GM18526 (cell line): ENCODE data around the gene FAM124B.

ENCODE experiments used
- POLR2A ChIP-seq: IDR thresholded peaks from 3 replicates; pipeline ENCODE4 v1.6.1; 2011; ENCODE audit not compliant: insufficient read length; ENCODE audit errors: extremely low read depth

Gene FAM124B, protein sequence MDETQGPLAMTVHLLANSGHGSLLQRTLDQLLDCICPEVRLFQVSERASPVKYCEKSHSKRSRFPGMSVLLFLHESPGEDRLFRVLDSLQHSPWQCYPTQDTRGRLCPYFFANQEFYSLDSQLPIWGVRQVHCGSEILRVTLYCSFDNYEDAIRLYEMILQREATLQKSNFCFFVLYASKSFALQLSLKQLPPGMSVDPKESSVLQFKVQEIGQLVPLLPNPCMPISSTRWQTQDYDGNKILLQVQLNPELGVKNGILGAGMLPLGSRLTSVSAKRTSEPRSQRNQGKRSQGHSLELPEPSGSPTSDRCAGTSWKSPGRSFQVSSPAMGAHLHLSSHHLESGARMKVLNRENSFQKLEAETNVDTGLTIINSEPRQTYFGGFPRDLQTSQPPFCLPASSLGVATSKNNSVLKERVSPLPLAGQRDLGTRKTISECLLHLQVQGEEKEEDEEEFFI

DNA sequence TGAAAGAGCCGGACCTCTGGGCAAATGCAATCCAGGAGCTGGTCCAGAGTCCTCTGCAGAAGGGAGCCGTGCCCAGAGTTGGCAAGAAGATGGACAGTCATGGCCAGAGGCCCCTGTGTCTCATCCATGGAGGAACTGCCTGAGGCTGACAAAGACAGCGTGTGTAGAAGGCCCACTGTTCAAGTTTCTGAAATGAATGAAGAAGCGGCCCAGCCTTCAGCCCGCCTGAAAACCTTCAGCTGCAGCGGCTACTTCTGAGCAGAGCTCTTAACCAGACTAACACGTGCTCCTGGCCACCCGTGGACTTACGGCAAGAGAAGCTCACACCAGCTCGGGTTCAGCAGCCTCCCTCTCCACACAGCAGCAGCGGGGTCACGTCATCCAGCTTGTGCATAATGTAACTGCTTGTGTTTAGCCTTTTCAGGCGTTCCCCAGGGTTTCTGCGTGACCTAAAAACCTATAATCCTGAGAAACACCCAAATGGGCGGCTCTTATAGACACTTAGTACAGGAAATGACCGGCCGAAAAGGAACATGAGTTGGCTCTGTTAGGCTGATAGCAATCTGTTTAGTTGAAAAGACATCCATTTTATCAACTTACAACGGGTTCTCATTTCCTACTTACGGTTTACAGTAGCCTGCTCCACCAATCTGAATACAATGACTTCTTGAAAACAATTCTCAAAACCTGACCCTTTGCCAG, at the start of gene FAM124B:
Gene FAM124B (minus strand): TSS at position 467 of the 702 bp plus-strand sequence. CDS start 339 bp downstream, at position 128.
- no peak for TF ChIP-seq POLR2A

DNA sequence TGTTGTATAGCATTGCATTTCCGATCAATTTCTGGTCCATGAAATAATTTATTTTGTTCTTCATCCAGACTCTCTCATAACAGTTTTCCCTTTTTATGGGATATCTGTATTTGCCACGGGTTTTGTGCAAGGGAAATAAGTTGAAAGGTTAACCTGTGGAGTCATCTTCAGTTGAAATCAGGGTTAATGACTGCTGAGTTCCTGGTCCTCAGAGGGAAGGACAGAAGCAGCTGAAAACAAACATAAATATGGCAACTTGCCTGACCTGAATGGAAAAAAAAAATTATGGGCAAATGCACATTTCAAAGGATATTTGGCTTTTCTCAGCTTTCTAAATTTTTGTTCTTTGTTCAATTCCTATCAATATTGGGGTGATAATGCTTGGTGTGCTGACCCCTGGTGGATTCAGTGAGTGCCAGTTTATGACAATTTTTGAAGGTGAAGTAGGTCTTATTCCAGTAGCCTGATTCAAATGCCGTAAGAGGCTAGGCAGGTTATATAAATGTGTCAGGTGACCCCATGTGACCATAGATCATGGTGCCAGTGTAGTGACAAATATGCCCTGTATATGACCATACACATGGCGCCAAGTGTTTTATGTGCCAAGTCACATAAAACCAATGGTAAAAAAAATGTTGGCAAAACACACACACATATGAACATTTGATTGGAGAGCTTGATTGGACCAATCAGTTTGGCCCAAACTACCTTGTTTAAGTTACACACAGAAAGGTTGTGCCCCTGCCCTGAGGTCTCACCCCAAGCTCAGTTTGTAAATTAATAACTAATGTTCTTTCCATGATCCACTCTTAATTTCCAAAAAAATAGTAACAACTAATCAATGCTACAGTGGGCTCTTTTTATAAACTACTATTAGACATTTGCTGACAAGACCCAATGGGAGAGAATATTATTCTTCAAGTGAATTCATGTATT, 47.6 kb upstream of the FAM124B start:
- no peak for TF ChIP-seq POLR2A

DNA sequence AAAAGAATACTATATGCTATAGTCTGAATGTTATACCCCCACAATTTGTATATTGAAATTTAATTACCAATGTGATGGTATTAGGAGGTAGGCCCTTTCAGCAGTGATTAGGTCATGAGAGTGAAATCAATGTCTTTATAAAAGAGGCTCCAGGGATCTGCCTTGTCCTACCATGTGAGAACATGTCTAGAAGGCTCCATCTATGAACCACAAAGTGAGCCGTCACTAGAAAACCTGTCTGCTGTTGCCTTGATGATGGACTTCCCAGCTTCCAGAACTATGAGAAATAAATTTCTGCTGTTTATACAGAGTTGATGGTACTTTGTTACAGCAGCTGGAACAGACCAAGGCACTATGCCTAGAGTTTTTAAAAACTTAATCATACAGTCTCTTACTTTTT, 46.3 kb upstream of the FAM124B start:
- no peak for TF ChIP-seq POLR2A

DNA sequence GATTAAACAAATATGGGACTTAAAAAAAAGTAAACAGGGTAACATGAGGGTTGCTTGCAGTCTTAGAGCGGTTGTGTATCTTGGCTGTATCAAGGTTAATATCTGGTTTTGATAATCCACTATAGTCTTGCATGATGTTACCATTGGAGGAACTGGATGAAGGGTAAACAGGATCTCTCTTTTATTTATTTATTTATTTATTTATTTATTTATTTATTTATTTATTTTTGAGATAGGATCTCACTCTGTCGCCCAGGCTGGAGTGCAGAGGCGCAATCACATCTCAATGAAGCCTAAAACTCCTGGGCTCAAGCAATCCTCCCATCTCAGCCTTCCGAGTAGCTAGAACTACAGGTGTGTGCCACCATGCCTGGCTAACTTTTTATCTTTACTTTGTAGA, 42.9 kb upstream of the FAM124B start:
- TF ChIP-seq POLR2A = no peak

DNA sequence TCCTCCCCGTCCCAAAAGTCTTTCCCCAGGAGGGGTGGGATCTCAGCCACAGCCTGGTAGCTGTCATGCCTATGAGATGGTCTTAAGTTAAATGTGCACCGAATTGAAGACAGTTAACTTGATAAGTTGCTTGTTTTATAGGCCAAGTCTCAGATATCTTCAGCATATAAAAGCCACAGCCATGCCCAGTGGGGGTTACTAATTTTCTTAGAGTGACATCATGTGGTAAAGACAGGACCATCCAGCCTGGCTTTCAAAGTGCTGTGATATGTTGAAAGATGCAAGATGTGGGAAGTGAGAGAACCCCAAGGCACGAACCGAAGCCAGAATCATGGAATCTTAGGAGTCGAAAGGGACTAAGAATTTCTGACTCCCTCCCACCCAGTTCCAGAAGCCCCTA, 42.1 kb upstream of the FAM124B start:
- TF ChIP-seq POLR2A = no peak

DNA sequence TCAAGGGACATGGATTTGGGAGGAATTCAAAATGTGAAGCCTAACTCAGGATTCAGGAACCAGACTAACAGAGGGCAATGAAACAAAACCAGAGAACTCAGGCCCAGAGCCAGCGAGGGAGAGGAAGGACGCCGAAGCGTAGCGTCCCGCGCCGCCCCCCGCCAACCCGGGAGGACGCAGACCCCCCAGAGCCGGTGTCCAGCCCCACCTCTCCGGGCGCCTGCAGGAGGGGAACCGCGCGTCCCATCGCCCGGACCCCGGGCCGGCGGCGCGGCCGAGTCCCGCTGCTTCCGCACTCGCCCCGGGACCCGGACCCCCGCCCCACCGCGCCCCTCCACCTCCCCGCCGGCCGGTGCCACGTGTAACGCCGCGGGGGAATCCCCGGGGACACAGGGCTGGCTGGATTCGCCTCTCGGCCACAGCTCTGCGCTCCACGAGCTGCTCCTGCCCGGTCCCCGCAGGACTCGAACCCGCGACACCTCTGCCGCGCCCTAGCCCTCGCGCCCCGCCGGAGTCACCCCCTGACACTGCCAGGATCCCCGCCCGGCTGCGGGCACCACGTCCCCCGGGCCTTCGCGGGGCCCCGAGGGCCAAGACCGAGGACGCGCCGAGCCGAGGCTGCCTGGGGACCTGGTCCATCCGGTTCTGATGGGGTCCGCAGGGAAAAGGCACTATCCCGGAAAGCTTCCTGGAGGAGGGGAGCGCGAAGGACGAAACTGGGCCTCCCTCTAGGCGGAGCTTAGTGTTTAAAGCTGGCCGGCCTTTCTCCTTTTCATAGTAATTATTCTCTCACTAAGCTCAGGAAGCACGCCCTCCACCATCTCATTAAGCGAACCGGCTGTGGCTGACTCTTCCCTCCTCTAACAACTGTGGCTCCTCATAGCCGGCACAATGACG, 40.4 kb upstream of the FAM124B start:
- TF ChIP-seq POLR2A = no peak

DNA sequence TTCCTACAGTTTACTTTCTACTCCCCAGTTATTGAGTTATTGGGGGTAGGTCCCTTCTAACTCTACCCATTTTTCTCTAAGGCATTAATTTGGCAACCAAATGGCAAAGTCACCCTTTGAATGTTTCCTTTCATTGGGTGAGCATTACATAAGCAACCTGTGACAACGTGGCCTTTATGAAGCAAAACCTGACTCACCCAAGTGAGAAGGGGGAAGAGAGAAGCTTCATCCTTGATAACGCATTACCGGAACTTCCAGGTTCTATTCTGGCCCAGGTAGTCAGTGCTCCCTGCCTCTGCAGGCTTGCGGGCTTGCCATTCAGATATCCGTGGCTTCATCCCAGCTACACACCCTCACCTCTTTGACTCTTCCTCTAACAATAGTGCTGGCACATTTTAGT, 39.1 kb upstream of the FAM124B start:
- no peak for TF ChIP-seq POLR2A

DNA sequence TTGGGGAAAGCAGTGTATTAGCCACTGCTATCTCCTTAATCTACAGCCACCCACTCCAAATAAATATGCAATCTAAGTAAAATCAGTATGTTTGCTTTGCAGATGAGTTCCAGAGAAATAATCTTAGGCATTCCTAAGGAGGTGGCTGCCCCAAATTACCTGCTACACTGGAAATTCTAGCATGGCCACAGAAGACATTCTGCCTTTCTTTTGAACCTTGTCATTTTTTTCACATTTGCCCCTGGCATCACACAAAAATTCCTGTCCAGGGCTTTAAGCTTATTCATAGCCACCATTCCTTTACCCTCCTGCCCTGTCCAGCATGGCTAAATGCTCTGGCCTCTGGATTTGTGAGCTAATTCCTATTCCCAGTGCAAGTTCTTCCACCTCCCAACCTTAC, 36.8 kb upstream of the FAM124B start:
- TF ChIP-seq POLR2A = no peak

DNA sequence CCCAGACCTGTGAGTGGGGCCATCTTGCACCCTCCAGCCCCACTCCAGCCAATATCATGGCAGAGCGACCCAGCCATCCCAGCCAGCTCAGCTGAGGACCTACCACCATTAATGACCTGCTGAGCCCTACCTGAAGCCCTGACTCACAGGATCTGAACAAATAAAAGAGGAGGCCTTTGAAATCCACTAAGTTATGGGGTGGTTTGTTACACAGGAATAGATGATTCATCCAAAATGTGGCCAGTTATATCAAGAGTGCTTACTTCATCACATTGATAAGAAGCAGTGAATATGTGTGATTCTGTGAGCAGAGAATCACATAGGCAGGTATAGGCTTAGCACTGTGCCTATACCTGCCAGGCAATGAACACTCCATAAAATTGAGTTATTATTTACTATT, 34.7 kb upstream of the FAM124B start:
- no peak for TF ChIP-seq POLR2A

DNA sequence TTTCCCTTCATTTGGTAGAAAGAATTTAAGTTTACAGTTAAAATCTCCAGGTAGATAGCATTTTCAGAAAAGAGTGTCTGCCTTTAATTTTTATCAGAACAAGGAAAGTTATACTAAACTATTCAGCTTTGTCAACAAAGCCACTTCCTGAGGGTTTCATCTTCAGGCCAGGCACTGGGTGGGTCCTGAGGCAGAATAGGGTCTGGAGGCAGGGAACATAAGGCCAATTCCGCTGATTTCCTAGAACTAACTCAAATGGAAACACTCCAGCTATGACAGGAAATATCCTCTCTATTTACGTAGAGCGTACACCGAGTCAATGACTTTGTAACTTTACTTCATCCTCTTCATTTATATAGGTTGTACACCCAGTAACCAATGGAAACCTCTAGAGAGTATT, 32.7 kb upstream of the FAM124B start:
- no peak for TF ChIP-seq POLR2A

DNA sequence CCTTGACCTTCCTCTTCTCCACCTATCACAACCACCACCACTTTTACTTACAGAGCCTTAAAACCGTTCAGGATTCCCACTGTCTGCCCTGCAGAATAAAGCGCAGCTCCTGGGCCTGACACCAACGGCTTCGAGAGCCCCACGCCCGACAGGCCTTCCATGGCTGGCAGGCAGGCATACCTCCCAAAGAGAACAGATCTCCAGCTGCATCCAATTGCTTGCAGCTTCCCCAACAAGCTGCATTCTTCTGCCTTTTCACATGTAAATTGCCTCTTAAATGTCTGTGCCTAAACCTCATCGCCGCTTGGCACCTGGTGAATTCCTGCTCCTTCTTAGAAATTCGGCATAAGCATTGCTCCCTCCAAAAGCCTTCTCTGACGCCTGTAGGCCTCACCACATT, 31.5 kb upstream of the FAM124B start:
- no peak for TF ChIP-seq POLR2A

DNA sequence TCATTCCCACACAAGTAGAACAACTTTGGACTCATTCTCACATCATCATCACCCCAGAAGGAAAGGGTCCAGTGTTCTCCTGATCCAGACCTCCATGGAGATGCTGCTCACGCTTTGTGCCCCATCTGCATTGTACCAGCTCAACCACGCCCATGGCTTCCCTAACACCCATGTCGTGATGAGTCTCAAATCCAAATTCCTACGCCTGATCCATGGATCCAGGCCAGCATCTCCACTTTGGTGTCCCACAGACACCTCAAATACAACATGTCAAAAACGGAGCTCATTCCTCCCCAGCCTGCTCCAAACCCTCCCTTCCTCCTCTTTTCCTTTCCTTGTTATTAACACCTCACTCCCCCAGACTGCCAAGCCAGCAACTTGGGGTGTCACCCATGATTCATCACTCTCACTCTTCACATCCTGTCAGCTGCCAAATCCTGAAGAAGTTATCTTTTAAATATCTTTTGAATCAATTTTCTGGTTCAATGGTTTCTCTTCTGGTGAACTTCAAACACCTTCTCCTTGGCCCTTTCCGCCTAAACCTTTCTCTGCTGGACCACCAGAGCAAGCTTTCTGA, 30.2 kb upstream of the FAM124B start:
- TF ChIP-seq POLR2A = no peak

DNA sequence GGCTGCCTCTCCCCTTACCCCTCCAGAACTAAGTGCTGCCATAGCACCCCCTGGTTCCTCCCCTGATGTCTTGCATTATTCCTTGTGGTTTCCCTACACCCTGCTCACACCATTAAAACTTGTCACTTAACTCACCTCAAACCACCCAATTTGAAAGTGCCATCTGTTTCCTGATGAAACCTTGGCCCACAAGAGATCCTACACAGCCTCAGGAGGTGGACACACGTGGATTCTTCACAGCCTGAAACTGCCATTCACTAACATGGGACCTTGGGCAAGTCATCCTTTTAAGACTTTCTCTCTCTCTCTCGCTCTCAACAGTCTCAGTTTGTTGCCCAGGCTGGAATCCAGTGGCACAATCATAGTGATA, 27.5 kb upstream of the FAM124B start:
- TF ChIP-seq POLR2A = no peak

DNA sequence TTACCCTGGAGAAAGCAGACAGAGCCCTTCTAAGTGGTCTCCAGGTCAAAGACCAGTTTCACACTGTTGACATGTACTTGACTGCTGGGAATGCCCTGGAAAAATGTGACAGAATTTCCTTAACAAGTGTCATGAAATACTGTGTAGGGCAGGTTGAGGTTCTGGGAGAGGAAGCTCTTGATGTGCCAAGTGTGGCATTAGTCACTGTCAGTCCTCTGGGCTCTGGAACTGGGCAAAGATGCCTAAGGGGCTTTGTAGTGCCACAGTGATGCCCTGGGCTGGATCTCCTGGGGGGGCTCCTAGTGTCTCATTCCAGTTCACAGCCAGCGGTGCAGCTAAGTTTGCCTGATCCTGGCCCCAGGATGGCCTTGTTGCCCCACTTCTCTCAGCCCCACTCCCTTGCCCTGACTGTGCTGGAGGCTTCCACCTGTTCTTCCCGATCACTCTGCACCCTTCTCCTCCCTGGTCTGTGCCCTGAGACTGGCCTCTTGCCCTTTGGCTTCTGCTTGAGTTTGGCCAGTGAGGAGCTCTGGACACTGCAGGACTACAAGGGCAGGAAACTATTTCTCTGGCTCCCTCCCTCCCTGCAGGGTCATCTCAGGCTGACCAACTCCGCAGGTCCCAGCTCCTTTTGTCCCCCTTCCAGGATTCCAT, 27.0 kb upstream of the FAM124B start:
- no peak for TF ChIP-seq POLR2A
